ENCODE measurements around the gene ECHS1. TPM values are rescaled to one million over a fixed set of nuclear protein-coding genes. Genes with fewer than 3 reads are reported as not detected.

Gene ECHS1
- total RNA-seq, 1 donor from 2014 or later: 127 TPM

DNA sequence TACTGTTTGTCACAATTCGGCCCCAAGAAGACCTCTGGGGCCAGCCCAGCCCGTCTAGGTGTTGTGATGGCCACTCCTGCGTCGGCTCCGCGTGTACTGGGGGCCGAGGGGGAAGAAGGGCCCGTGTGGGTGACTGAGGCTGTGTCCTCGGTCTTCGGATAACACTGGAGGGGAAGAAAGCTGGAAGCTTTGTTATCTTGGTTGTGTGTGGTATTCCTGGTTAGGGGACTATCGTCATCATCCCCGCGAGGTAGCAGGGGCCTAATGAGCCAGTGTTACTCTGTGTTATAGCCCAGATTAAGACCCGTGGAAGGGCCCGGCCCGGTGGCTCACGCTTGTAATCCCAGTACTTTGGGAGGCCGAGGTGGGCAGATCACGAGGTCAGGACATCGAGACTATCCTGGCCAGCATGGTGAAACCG lies 21.7 kb upstream of the ECHS1 start:
- no peak for DNase-seq (ENCODE audit: low read depth)
- Histone ChIP-seq H3K27me3 (ENCODE audit: control insufficient read depth, insufficient read depth, low read length) (no peaks in the 10 kb centered on the region), H3K36me3 (ENCODE audit: control insufficient read depth, insufficient read depth, low read length) (peaks cover 1% of the 10 kb centered on the region), H3K4me3 (ENCODE audit: low read depth, low read length) (peak overlapping the region; percentile 85)
- TF ChIP-seq, protein P1, sequence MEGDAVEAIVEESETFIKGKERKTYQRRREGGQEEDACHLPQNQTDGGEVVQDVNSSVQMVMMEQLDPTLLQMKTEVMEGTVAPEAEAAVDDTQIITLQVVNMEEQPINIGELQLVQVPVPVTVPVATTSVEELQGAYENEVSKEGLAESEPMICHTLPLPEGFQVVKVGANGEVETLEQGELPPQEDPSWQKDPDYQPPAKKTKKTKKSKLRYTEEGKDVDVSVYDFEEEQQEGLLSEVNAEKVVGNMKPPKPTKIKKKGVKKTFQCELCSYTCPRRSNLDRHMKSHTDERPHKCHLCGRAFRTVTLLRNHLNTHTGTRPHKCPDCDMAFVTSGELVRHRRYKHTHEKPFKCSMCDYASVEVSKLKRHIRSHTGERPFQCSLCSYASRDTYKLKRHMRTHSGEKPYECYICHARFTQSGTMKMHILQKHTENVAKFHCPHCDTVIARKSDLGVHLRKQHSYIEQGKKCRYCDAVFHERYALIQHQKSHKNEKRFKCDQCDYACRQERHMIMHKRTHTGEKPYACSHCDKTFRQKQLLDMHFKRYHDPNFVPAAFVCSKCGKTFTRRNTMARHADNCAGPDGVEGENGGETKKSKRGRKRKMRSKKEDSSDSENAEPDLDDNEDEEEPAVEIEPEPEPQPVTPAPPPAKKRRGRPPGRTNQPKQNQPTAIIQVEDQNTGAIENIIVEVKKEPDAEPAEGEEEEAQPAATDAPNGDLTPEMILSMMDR (IDR thresholded peaks at IDR 0.05; ENCODE audit: insufficient read depth, low read length, poor library complexity, severe bottlenecking): no peak

DNA sequence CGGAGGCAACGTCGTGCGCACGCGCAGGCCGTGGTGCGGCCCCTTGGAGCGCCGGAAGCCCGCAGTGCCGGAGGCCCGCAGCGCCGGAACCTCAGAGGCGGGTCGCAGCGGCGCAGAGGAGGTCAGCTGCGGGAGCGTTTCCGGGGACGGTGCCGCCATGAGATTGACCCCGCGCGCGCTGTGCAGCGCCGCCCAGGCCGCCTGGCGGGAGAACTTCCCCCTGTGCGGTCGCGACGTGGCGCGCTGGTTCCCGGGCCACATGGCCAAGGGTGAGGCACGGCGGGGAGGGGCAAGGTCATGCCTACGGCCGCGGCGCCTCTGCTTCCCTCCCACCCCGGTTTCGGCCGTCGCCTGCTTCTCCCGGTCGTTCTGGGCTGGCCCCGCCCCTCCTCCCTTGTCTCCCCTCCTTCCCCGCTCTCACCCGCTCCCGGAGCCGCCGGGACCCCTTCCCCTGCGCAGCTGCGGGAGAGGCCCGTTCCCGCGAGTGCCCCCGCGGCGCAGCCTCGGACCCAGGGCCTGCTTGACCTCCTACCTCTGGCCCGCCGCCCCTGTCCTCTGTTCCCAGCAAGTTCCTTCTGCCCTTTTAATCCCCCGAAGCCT lies 21.0 kb upstream of the ECHS1 start, which contains the start of gene MTG1:
Gene MTG1 (plus strand): TSS at position 94 of the 600 bp plus-strand sequence. CDS start 64 bp downstream, at position 158.
- peak; percentile 61 for DNase-seq (ENCODE audit: low read depth)
- Histone ChIP-seq H3K36me3 (ENCODE audit: control insufficient read depth, insufficient read depth, low read length) (peaks cover 1% of the 10 kb centered on the region), H3K27me3 (ENCODE audit: control insufficient read depth, insufficient read depth, low read length) (no peaks in the 10 kb centered on the region), H3K4me3 (ENCODE audit: low read depth, low read length) (peak within 1 kb of the TSS; percentile 85)
- TF ChIP-seq, protein P1 (IDR thresholded peaks at IDR 0.05; ENCODE audit: insufficient read depth, low read length, poor library complexity, severe bottlenecking): no peak

DNA sequence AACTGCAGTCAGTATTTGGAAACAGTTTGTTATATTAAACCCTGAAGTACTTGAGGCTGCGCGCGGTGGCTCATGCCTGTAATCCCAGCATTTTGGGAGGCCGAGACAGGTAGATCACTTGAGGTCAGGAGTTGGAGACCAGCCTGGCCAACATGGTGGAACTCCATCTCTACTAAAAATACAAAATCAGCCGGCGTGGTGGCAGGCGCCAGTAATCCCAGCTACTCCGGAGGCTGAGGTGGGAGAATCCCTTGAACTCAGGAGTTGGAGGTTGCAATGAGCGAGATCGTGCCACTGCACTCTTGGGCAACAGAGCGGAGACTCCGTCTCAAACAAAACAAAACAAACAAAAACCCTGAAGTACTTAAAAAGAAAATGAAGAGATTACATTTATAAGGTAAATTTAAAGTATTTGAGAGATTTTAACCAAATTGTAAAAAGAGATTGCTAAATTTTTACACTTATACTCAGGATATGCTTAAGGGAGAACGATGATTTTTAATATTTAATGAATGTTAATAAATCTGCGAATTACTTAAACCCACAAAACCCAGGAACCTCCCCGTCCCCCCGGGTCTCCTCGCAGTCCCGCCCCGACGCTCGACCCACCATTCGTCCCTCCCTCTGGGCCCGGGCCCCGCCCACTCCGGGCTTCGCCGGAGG lies 20.4 kb upstream of the ECHS1 start:
- TF ChIP-seq, protein P1 (IDR thresholded peaks at IDR 0.05; ENCODE audit: insufficient read depth, low read length, poor library complexity, severe bottlenecking): no peak
- H3K4me3 ChIP-seq (ENCODE audit: low read depth, low read length): peak overlapping the region; percentile 85
- DNase-seq (ENCODE audit: low read depth): no peak

DNA sequence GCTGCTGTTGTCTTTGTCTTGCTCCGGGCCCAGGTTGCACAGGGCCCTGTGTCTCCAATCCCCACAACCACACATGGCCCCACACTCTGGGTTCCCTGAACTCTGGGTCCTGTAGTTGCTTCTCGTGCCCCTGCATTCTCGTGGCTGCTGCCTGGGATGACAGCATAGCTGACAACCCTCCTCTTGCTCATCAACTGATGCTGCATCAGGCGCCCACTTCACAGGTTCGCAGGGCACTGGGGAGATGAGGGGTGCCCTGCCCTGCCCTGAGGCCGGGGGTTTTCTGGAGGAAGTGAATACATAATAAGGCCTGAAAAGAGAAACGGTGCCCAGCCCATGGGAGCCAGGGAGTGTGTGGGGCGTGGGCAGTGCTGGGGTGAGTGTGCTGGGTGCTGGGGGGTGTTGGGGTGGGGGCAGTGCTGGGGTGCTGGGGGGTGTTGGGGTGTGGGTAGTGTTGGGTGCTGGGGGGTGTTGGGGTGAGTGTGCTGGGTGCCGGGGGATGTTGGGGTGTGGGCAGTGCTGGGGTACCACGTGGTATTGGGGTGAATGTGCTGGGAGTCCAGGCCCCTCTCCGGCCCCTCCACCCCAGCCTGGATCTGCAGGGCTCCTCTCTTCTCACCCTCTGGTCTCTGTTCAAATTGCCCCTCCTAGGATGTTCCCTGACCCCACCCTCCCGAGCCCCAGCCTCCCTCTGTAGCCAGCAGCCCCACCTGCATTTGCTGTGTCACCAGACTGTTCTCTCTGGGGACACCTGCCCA lies 18.8 kb upstream of the ECHS1 start:
- Histone ChIP-seq H3K36me3 (ENCODE audit: control insufficient read depth, insufficient read depth, low read length) (peaks cover 1% of the 10 kb centered on the region), H3K4me3 (ENCODE audit: low read depth, low read length) (no peak overlapping the region), H3K27me3 (ENCODE audit: control insufficient read depth, insufficient read depth, low read length) (no peaks in the 10 kb centered on the region)
- no peak for DNase-seq (ENCODE audit: low read depth)
- TF ChIP-seq, protein P1 (IDR thresholded peaks at IDR 0.05; ENCODE audit: insufficient read depth, low read length, poor library complexity, severe bottlenecking): no peak

More for the DNA sequence above, 20.4 kb upstream of the ECHS1 start:
- Histone ChIP-seq H3K27me3 (ENCODE audit: control insufficient read depth, insufficient read depth, low read length) (no peaks in the 10 kb centered on the region), H3K36me3 (ENCODE audit: control insufficient read depth, insufficient read depth, low read length) (peaks cover 1% of the 10 kb centered on the region)

DNA sequence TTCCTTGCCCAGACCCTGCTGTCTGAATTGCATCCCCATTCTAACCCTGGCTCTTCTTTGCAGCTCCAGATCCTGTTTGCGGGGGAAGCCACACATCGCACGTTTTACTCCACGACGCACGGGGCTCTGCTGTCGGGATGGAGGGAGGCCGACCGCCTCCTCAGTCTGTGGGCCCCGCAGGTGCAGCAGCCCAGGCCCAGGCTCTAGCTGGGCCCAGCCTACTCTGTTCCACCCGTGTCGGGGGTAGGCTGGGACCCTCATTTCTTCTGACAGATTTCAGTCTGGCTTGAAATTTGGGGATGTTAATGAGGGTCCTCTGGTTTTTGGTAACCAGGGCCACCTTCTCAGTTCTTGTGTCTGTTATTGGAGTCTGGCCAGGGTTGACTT lies 18.1 kb upstream of the ECHS1 start:
- Histone ChIP-seq H3K36me3 (ENCODE audit: control insufficient read depth, insufficient read depth, low read length) (peaks cover 1% of the 10 kb centered on the region), H3K4me3 (ENCODE audit: low read depth, low read length) (no peak overlapping the region), H3K27me3 (ENCODE audit: control insufficient read depth, insufficient read depth, low read length) (no peaks in the 10 kb centered on the region)
- TF ChIP-seq, protein P1 (IDR thresholded peaks at IDR 0.05; ENCODE audit: insufficient read depth, low read length, poor library complexity, severe bottlenecking): no peak
- no peak for DNase-seq (ENCODE audit: low read depth)

Measured in kidney epithelial cell (primary cell).